KG1 (cell line): ENCODE results near the gene CXorf58.
"Not testable (repeated sequence)": the region's sequence is repeated elsewhere in the genome, so short reads cannot be mapped to it uniquely, and the experiment has no call there.

ENCODE experiments used
- DNase-seq: peaks from one replicate; lab custom pipeline; 2025; lab: John Stamatoyannopoulos, UW

CXorf58 gene

GRCh38 chrX:23907498-23908218 is at the start of gene CXorf58, which contains the start of gene APOO:
Gene CXorf58, plus strand, starts transcription at chrX:23908006. Its CDS starts 2,297 bp downstream, at chrX:23910303.
Gene APOO, minus strand, starts transcription at chrX:23907938. Its CDS starts 236 bp downstream, at chrX:23907702.
- DNase-seq, result peak; percentile 84

- DNase-seq, result not testable (repeated sequence)
Observed at GRCh38 chrX:23859238-23859637, 48.6 kb upstream of the CXorf58 start.

- DNase-seq, result no peak
Observed at GRCh38 chrX:23861215-23861896, 46.5 kb upstream of the CXorf58 start.

GRCh38 chrX:23861952-23862351 is 45.9 kb upstream of the CXorf58 start:
- DNase-seq, result not testable (repeated sequence)

- no peak for DNase-seq
Observed at GRCh38 chrX:23864742-23865326, 43.0 kb upstream of the CXorf58 start.

- DNase-seq, result no peak
Observed at GRCh38 chrX:23870041-23870440, 37.8 kb upstream of the CXorf58 start.

GRCh38 chrX:23871905-23872546 is 35.8 kb upstream of the CXorf58 start:
- DNase-seq, result no peak

- DNase-seq, result no peak
Observed at GRCh38 chrX:23879380-23880090, 28.3 kb upstream of the CXorf58 start.

GRCh38 chrX:23883737-23884354 is 24.0 kb upstream of the CXorf58 start:
- no peak for DNase-seq

- no peak for DNase-seq
Observed at GRCh38 chrX:23884427-23885024, 23.3 kb upstream of the CXorf58 start.

GRCh38 chrX:23885803-23886202 is 22.0 kb upstream of the CXorf58 start:
- no peak for DNase-seq

- DNase-seq, result no peak
Observed at GRCh38 chrX:23887451-23887850, 20.4 kb upstream of the CXorf58 start.

- no peak for DNase-seq
Observed at GRCh38 chrX:23887918-23888317, 19.9 kb upstream of the CXorf58 start.

- DNase-seq, result no peak
Observed at GRCh38 chrX:23888887-23889501, 18.8 kb upstream of the CXorf58 start.

- DNase-seq, result no peak
Observed at GRCh38 chrX:23890933-23891332, 16.9 kb upstream of the CXorf58 start.

GRCh38 chrX:23894993-23895392 is 12.8 kb upstream of the CXorf58 start:
- DNase-seq, result not testable (repeated sequence)

- not testable (repeated sequence) for DNase-seq
Observed at GRCh38 chrX:23896539-23896938, 11.3 kb upstream of the CXorf58 start.

- no peak for DNase-seq
Observed at GRCh38 chrX:23896981-23897380, 10.8 kb upstream of the CXorf58 start.

- DNase-seq, result no peak
Observed at GRCh38 chrX:23898412-23898959, 9.3 kb upstream of the CXorf58 start.

GRCh38 chrX:23900220-23900797 is 7.5 kb upstream of the CXorf58 start:
- no peak for DNase-seq
